VCaP (cell line): Measurements from ENCODE around the gene AFTPH.
"Not testable (repeated sequence)": the region's sequence is repeated elsewhere in the genome, so short reads cannot be mapped to it uniquely, and the experiment has no call there.

Source experiments
- H3K27ac ChIP-seq: fragments of 450-650 bp; 2 replicates; pipeline ENCODE4 v1.5.1; 2017
- TF ChIP-seq, protein P1 (sequence below): fragments of 450-650 bp; conservative IDR thresholded peaks from 2 replicates; pipeline ENCODE4 v1.5.1; 2017; ENCODE audit warnings: mild to moderate bottlenecking, moderate library complexity

The AFTPH gene

DNA sequence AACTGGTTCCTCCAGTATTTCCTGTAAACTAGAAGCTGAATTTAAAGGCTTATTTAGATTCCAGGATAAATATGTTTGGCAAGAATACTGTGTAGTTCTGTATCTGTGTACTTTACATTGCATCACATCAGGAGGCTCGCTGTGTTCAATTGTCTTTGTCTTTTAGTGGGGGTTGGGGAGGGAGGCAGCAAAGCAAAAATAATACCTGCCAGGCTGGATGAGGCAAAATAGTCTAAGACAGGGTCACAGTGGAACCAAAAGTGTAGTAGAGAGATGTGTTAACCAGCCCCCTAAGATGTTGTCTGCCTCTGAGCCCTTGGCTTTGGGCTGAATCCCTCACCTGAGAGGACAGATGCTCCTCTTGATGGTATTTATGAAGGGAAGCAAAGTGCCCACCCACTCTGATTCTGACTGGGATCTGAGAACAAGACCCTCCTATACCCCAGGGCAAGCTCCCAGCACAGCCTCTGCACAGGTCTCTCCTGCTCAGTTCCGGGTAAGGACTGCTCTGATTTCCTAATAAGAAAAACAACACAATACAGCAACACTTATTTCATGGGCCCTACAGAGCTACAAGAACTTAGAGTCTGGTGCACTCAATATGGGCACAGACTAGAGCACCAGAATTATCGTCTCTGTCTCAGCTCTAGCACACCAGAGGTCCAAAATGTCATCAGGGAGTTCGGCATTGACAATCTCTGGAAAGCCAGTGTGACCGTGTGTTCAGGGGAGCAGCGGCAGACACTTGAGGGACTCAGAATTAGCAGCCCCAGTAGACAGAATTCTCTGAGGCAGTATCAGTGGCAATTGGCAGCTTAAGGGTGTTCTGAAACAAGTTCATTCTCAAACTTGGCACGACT is 7.2 kb upstream of the AFTPH start:
- TF ChIP-seq, protein P1, sequence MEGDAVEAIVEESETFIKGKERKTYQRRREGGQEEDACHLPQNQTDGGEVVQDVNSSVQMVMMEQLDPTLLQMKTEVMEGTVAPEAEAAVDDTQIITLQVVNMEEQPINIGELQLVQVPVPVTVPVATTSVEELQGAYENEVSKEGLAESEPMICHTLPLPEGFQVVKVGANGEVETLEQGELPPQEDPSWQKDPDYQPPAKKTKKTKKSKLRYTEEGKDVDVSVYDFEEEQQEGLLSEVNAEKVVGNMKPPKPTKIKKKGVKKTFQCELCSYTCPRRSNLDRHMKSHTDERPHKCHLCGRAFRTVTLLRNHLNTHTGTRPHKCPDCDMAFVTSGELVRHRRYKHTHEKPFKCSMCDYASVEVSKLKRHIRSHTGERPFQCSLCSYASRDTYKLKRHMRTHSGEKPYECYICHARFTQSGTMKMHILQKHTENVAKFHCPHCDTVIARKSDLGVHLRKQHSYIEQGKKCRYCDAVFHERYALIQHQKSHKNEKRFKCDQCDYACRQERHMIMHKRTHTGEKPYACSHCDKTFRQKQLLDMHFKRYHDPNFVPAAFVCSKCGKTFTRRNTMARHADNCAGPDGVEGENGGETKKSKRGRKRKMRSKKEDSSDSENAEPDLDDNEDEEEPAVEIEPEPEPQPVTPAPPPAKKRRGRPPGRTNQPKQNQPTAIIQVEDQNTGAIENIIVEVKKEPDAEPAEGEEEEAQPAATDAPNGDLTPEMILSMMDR, result no peak
- H3K27ac ChIP-seq, result peak overlapping the region; percentile 85

- H3K27ac ChIP-seq, result peak overlapping the region; percentile 85
- TF ChIP-seq, protein P1, result no peak
Observed at GRCh38 chr2:64517511-64517884, 6.6 kb upstream of the AFTPH start.

DNA sequence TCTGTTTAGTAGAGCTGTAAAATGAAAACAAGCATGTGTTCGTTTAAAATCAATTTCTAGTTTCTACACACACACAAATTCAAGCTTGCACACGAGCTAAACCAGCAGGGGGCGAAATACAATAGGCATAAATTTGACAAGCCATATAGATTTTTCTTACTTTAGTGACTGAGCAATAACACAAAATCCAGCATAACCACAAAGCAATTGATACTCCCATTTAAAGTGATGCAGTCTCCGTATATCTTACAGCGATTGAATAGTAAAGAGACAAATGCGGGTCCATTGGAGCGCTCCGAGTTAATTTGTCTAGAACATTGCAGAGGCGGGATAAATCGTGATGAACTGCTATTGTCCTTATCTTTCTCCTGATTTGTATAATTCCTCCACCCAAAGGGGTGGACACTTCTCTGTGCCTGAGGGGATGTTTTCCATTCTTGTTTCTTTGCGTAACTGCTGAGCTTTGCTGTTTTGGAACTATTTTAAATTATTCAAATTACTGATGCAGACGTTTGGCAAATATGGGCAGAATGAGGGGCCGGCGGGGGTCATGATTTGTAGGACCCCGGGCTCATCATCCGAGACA is 1.2 kb upstream of the AFTPH start:
- peak overlapping the region; percentile 95 for H3K27ac ChIP-seq
- TF ChIP-seq, protein P1, result peak; percentile 93

GRCh38 chr2:64524604-64525316 is 632 bp downstream of the AFTPH start:
- TF ChIP-seq, protein P1, result 0 out of 2 replicates have a peak, but pooled peaks have one; percentile 11
- H3K27ac ChIP-seq, result peak overlapping the region; percentile 95

- TF ChIP-seq, protein P1, result no peak
Observed at GRCh38 chr2:64525317-64525613, 1.1 kb downstream of the AFTPH start.

DNA sequence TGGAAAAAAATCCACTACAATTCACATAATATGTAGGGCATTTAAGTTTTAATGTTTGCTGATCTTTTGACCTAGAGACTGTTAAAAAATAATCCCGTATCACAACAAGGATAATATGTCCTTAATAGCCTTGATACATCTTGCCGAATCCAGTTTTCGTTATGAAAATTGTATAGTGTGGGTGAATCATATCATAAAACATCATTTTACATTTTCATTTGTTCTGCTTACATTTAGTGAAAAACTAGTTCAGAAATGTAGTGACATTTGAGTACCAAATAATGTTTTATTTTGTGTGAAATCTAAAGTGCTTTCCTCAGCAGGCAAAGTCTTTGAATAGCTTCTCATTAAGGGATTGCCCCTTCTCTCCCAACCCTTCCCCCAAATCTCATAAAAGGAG is 1.9 kb downstream of the AFTPH start:
- H3K27ac ChIP-seq, result peak overlapping the region; percentile 95

More at GRCh38 chr2:64525317-64525613, 1.1 kb downstream of the AFTPH start:
- peak overlapping the region; percentile 95 for H3K27ac ChIP-seq

GRCh38 chr2:64530946-64531345 is 6.8 kb downstream of the AFTPH start:
- H3K27ac ChIP-seq, result not testable (repeated sequence)

More for the DNA sequence above, 1.9 kb downstream of the AFTPH start:
- TF ChIP-seq, protein P1, result no peak
